NCI-H526 treated with DMSO at 0.1 percent for 48 hours (cell line): ENCODE data around the gene TCF7L1.

Experiments used
- DNase-seq: peaks from one replicate; lab custom pipeline; 2025; lab: John Stamatoyannopoulos, UW

Gene TCF7L1

GRCh38 chr2:85356186-85356585 is 223.0 kb downstream of the TCF7L1 start:
- no peak for DNase-seq

- DNase-seq = no peak
These were observed 224.5 kb downstream of the TCF7L1 start for GRCh38 chr2:85357736-85358135.
